ENCODE measurements around the gene CLRN2. TPM values are rescaled to one million over a fixed set of nuclear protein-coding genes. Genes with fewer than 3 reads are reported as not detected.

Gene CLRN2
- total and polyA plus RNA-seq, 9 of the 15 experiments (the other 6 are each of a cell fraction or from before 2014, with no cell fraction given) = not detected

DNA sequence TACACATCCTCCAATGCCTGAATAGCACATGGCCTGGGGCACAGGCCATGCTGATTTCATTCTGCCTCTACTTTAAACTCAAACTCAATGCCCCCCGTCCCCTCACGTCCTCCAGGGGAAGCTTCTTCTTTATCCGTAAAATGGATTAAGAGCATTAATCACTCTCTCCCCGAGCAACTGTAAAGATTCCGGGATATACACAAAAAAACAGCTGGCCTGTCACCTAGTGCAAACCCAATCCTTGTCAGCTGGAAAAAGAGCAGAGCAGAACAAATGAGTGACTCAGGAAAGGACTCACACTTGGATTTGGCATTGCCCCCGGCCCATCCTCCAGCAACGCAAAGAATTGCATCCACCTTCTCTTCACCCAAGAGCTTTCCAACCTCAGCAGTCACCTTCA lies 10.9 kb upstream of the CLRN2 start (continued):
- TF ChIP-seq, protein P1, sequence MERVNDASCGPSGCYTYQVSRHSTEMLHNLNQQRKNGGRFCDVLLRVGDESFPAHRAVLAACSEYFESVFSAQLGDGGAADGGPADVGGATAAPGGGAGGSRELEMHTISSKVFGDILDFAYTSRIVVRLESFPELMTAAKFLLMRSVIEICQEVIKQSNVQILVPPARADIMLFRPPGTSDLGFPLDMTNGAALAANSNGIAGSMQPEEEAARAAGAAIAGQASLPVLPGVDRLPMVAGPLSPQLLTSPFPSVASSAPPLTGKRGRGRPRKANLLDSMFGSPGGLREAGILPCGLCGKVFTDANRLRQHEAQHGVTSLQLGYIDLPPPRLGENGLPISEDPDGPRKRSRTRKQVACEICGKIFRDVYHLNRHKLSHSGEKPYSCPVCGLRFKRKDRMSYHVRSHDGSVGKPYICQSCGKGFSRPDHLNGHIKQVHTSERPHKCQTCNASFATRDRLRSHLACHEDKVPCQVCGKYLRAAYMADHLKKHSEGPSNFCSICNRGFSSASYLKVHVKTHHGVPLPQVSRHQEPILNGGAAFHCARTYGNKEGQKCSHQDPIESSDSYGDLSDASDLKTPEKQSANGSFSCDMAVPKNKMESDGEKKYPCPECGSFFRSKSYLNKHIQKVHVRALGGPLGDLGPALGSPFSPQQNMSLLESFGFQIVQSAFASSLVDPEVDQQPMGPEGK (CRISPR knock-in tag; IDR thresholded peaks at IDR 0.05; ENCODE audit: borderline replicate concordance) = no peak
- TF ChIP-seq ZNF707 (CRISPR knock-in tag; conservative IDR thresholded peaks at IDR 0.05) (no peak), SMARCB1 (IDR thresholded peaks at IDR 0.05; ENCODE audit: insufficient read length, low read depth) (no peak), ZFP1 (CRISPR knock-in tag; IDR thresholded peaks at IDR 0.05) (no peak), RCOR1 (IDR thresholded peaks at IDR 0.05; ENCODE audit: borderline replicate concordance in 1 of 2, low read depth in 2 of 2, low read length in 2 of 2) (no peak), MEF2A (IDR thresholded peaks at IDR 0.05; ENCODE audit: control insufficient read depth, low read depth, low read length) (no peak)

DNA sequence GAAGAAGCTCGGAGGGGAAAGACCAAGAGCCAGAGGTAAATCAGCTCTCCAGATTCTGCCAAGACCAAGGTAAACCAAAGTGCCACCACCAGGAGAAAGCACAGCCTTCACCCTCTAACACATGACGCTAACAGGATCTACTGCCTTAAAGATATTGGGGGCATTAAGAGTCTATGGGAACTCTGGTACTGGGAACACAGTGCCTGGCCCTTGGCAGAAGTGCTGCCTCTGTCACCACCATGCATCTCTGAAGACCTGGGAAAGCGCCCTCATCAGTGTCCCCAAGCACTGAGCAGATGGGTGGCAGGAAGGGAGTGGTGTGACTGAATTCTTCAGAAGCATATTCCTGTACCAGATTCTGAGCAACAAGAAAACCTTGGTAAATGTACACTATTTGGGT lies 4.4 kb upstream of the CLRN2 start:
- Histone ChIP-seq H3K36me3 (ENCODE audit: control insufficient read depth, insufficient read depth, low read length) (peaks cover 42% of the 10 kb centered on the region), H2AFZ (ENCODE audit: low read depth, low read length) (no peak overlapping the region; the same call in 1 of the 2 replicates), H4K20me1 (replicated peaks; ENCODE audit: control insufficient read depth, insufficient read depth, low read length) (peaks cover 4% of the 10 kb centered on the region; the same call in 1 of the 2 replicates), H3K4me2 (ENCODE audit: insufficient read depth, low read length) (peak overlapping the region; percentile 92), H3K9me1 (ENCODE audit: control insufficient read depth, insufficient read depth, low read length) (no peaks in the 10 kb centered on the region), H3K27me3 (ENCODE audit: control insufficient read depth in 2 of 2, insufficient read depth in 2 of 2, low read length in 2 of 2) (peaks cover 5 to 6% of the 10 kb centered on the region in 2 experiments; a peak in 4 of 5 replicates), H3K9me3 (replicated peaks; ENCODE audit: control insufficient read depth, insufficient read depth, low read depth, low read length) (no peaks in the 10 kb centered on the region), H3K79me2 (ENCODE audit: control insufficient read depth, insufficient read depth, low read length) (peaks cover 19% of the 10 kb centered on the region), H3K4me3 (peak overlapping the region; percentile 89; the same call in 1 of the 2 replicates), H3K9ac (ENCODE audit: insufficient read depth in 1 of 2, low read depth in 2 of 2, low read length in 2 of 2) (peak overlapping the region; percentile 50 to 86; a peak in 2 of 4 replicates), H3K4me1 (replicated peaks in 1 of 2; ENCODE audit: control insufficient read depth in 2 of 2, insufficient read depth in 2 of 2, low read length in 2 of 2) (peaks cover 8 to 17% of the 10 kb centered on the region in 2 experiments; a peak in 4 of 5 replicates), H3K27ac (ENCODE audit: extremely low read depth, low read depth, low read length) (no peak overlapping the region)
- ChIA-PET POLR2A (interaction anchor here (0.9 to 1.2 kb wide), 2 partner anchors 16 to 21 kb away, joined by 3 to 4 read pairs; no protein-coding TSS in a partner anchor), CTCF (ENCODE audit: low intra/inter-chr PET ratio) (no interaction called here)
- no peak for DNase-seq (ENCODE audit: extremely low read depth in 1 of 4, low spot score in 3 of 4)
- ATAC-seq = 0 out of 3 replicates have a peak, but pooled peaks have one; percentile 2
- intact Hi-C loops (cut with micrococcal nuclease) = no loop called here
- FAIRE-seq = no peak
- TF ChIP-seq CHCHD3 (CRISPR knock-in tag; IDR thresholded peaks at IDR 0.05) = no peak
- TF ChIP-seq, protein P2, sequence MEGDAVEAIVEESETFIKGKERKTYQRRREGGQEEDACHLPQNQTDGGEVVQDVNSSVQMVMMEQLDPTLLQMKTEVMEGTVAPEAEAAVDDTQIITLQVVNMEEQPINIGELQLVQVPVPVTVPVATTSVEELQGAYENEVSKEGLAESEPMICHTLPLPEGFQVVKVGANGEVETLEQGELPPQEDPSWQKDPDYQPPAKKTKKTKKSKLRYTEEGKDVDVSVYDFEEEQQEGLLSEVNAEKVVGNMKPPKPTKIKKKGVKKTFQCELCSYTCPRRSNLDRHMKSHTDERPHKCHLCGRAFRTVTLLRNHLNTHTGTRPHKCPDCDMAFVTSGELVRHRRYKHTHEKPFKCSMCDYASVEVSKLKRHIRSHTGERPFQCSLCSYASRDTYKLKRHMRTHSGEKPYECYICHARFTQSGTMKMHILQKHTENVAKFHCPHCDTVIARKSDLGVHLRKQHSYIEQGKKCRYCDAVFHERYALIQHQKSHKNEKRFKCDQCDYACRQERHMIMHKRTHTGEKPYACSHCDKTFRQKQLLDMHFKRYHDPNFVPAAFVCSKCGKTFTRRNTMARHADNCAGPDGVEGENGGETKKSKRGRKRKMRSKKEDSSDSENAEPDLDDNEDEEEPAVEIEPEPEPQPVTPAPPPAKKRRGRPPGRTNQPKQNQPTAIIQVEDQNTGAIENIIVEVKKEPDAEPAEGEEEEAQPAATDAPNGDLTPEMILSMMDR (IDR thresholded peaks at IDR 0.05 in 2 of 3, conservative IDR thresholded peaks at IDR 0.05 in 1 of 3; ENCODE audit: insufficient read depth in 2 of 3, low read depth in 1 of 3, low read length in 3 of 3) = no peak
- no peak for TF ChIP-seq ZNF133 (CRISPR knock-in tag; IDR thresholded peaks at IDR 0.05)
- TF ChIP-seq TAF15 (IDR thresholded peaks at IDR 0.05; ENCODE audit: low read depth, low read length) = no peak
- no TSS peak for BruUV-seq (replicated peaks)
- in situ Hi-C loops (cut with MboI) = no loop called here
- 84% methylated on average over 3 of the region's 3 CpGs for WGBS (ENCODE audit: insufficient coverage, low coverage, missing lambda C conversion rate)

Measured in K562 (cell line).